Right atrium auricular region (tissue), 2 donors: Measurements from ENCODE around the gene FARS2. TPM values are rescaled to one million over a fixed set of nuclear protein-coding genes. Genes with fewer than 3 reads are reported as not detected.

Source experiments
- DNase-seq: peaks from one replicate; pipeline ENCODE4 v3.0.0-alpha.2; 2019; ENCODE audit warnings: low spot score
- H3K27ac ChIP-seq, 2 donors: fragments of 200-600 bp; sonication (generic); 1 replicate in 1 of 2; 2 replicates in 1 of 2; pipeline ENCODE4 v1.5.1; 2016 to 2019
- H3K27me3 ChIP-seq, 2 donors: fragments of 200-600 bp; sonication (generic); one replicate each; pipeline versions ENCODE4 v1.5.1 to v1.6.0; 2017 to 2019
- H3K36me3 ChIP-seq: fragments of 200-600 bp; sonication (generic); one replicate; pipeline ENCODE4 v1.5.1; 2016
- H3K4me1 ChIP-seq, 2 donors: fragments of 200-600 bp; sonication (generic); one replicate each; pipeline versions ENCODE4 v1.5.1 to v1.6.0; 2017 to 2019
- H3K4me3 ChIP-seq, 2 donors: fragments of 200-600 bp; sonication (generic); 1 replicate in 1 of 2; 2 replicates in 1 of 2; pipeline ENCODE4 v1.5.1; 2017 to 2019; ENCODE audit warnings: mild to moderate bottlenecking in 1 of 2, moderate library complexity in 1 of 2
- H3K9me3 ChIP-seq, 2 donors: fragments of 200-600 bp; sonication (generic); one replicate each; pipeline ENCODE4 v1.5.1; 2019
- total RNA-seq, 2 donors: library from RNA; depleted of rRNA; stranded (reverse); fragments of >200 nt; gene quantifications; one replicate each; pipeline ENCODE4 v1.1.0, GENCODE V29; 2016
- TF ChIP-seq, protein P1 (sequence below), 2 donors: fragments of 200-600 bp; sonication (generic); IDR thresholded peaks; one replicate each; pipeline ENCODE4 v1.5.1; 2019; ENCODE audit warnings: antibody characterized with exemption in 2 of 2

The FARS2 gene
- total RNA-seq, 2 donors from 2014 or later: 9.4 to 15.0 TPM

DNA sequence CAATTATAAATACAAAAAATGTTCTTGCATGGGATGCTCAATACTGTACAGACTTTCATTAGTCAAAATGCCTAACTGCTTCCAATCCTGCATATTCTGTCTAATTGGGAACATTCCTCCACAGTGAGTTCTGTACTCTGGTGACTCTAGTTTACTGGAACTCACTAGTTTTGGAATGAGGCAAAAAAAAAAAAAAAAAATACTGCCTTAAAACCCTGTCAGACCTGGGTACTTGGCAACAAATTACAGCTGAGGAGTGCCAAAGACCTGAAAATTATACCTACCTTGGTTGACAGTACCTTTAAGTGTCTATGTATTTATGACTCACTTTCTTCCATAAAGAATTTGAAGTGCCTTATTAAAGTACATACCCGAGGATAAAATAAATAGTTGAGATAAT is 276.7 kb downstream of the FARS2 start:
- Histone ChIP-seq H3K36me3 (no peaks in the 10 kb centered on the region), H3K4me3 (no peak overlapping the region), H3K4me1 (no peaks in the 10 kb centered on the region), H3K27me3 (no peaks in the 10 kb centered on the region), H3K9me3 (no peaks in the 10 kb centered on the region), H3K27ac (no peak overlapping the region)
- TF ChIP-seq, protein P1, sequence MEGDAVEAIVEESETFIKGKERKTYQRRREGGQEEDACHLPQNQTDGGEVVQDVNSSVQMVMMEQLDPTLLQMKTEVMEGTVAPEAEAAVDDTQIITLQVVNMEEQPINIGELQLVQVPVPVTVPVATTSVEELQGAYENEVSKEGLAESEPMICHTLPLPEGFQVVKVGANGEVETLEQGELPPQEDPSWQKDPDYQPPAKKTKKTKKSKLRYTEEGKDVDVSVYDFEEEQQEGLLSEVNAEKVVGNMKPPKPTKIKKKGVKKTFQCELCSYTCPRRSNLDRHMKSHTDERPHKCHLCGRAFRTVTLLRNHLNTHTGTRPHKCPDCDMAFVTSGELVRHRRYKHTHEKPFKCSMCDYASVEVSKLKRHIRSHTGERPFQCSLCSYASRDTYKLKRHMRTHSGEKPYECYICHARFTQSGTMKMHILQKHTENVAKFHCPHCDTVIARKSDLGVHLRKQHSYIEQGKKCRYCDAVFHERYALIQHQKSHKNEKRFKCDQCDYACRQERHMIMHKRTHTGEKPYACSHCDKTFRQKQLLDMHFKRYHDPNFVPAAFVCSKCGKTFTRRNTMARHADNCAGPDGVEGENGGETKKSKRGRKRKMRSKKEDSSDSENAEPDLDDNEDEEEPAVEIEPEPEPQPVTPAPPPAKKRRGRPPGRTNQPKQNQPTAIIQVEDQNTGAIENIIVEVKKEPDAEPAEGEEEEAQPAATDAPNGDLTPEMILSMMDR (IDR thresholded peaks at IDR 0.05): no peak
- DNase-seq: no peak

DNA sequence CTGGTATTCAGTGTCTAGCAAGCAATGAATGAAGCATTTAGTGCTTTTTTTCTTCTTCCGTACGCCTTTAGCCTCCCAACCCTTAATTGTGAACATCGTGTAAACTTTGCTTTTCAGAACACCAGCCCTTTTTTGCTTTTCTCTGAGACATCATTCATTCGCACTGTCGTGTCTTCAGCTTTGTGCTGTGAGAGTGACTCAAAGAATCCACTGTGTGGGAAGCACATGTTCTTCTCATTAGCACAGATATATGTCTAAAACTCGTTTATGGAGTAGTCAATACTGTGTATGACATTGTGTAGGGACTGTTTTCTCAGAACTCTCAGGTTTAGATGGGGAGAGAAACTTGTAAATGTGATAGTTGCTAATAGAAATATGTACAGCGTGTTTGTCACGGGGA is 279.1 kb downstream of the FARS2 start:
- Histone ChIP-seq H3K27me3 (no peaks in the 10 kb centered on the region), H3K27ac (no peak overlapping the region), H3K4me1 (no peaks in the 10 kb centered on the region), H3K4me3 (no peak overlapping the region), H3K36me3 (no peaks in the 10 kb centered on the region), H3K9me3 (no peaks in the 10 kb centered on the region)
- no peak for DNase-seq
- TF ChIP-seq, protein P1 (IDR thresholded peaks at IDR 0.05): no peak

DNA sequence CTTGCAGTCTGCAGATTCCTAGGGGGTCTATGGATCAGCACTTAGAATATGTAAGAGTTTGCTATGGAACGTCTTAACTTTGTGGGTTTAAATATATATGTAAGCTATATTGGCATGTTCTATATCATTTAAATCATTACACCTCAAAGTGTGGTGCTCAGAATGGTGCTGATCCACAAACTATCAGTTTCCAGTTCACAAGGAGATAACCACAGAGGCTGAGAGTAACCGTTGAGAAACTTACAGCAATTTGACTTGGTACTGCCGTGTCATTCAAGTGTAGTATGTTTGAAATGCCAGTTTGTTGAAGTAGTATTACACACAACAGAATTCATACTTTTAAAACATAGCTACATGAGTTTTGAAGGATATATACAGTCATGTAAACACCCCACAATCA is 279.7 kb downstream of the FARS2 start:
- H3K9me3 ChIP-seq: no peaks in the 10 kb centered on the region
- no peaks in the 10 kb centered on the region for H3K4me1 ChIP-seq
- TF ChIP-seq, protein P1 (IDR thresholded peaks at IDR 0.05): no peak
- no peak overlapping the region for H3K4me3 ChIP-seq
- no peak overlapping the region for H3K27ac ChIP-seq
- no peak for DNase-seq
- no peaks in the 10 kb centered on the region for H3K27me3 ChIP-seq
- H3K36me3 ChIP-seq: no peaks in the 10 kb centered on the region

DNA sequence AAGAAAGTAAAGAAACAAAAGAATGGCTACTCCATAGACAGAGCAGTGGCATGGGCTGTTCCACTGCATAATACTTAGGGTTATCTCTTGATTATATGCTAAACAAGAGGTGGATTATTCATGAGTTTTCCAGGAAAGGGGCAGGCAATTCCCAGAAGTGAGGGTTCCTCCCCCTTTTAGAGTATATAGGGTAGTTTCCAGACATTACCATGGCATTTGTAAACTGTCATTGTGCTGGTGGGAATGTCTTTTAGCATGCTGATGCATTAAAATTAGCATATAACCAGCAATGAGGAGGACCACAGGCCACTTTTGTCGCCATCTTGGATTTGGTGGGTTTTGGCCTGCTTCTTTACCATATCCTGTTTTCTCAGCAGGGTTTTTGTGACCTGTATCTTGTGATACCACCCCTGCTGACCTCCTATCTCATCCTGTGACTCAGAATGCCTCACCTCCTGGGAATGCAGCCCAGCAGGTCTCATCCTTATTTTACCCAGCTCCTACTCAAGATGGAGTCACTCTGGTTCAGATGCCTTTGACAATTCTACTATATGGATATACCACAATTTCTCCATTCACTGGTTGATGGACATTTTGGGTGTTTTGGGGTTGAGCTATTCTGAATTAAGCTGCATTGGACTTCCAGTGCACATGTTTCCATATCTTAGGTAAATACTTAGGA is 280.6 kb downstream of the FARS2 start:
- H3K27me3 ChIP-seq: no peaks in the 10 kb centered on the region
- no peaks in the 10 kb centered on the region for H3K36me3 ChIP-seq
- TF ChIP-seq, protein P1 (IDR thresholded peaks at IDR 0.05): no peak
- H3K9me3 ChIP-seq: no peaks in the 10 kb centered on the region
- H3K27ac ChIP-seq: no peak overlapping the region
- H3K4me1 ChIP-seq: no peaks in the 10 kb centered on the region
- no peak for DNase-seq
- no peak overlapping the region for H3K4me3 ChIP-seq

DNA sequence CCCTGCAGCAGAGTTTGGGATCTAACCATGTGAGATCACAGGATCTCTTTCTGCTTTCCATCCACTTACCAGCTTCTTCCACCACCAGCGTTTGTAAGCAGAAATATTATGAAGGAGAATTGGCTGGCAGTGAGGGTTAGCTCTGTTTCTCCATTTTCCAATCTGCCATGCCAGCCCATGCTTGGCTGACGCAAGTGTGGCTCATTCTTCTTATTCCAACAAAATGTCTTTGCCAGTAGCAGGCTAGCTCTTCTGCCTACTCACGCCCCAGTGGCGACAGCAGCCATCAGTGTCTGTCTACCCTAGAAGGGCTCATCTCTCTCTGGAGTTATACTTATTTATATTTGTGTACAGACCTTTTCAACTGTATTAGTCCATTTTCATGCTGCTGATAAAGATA is 286.2 kb downstream of the FARS2 start:
- DNase-seq: no peak
- Histone ChIP-seq H3K36me3 (no peaks in the 10 kb centered on the region), H3K4me3 (no peak overlapping the region), H3K9me3 (peaks cover 0 to 15% of the 10 kb centered on the region in 2 donors), H3K27ac (no peak overlapping the region), H3K27me3 (no peaks in the 10 kb centered on the region), H3K4me1 (no peaks in the 10 kb centered on the region)
- TF ChIP-seq, protein P1 (IDR thresholded peaks at IDR 0.05): no peak

DNA sequence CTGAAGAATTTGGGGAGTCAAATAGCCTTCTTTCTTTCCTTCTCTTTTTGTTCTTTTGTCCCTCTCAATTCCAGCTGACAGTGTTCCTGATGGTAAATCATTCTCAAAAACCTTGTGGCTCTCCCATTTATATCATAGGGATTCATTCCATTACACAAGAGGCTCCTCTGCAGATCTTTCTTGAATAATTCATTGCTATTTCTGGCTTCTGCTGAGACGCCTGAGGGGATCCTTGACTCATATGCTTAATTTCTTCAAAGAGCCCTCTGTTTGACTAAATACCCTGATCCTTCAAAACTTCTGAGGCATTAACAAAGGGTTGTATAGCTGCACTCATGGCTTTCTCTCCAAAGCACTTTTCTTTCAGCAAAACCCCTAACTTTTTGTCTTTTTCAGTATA is 289.3 kb downstream of the FARS2 start:
- no peak for DNase-seq
- Histone ChIP-seq H3K27ac (no peak overlapping the region), H3K4me3 (no peak overlapping the region), H3K4me1 (no peaks in the 10 kb centered on the region), H3K36me3 (no peaks in the 10 kb centered on the region), H3K27me3 (no peaks in the 10 kb centered on the region), H3K9me3 (peaks cover 0 to 15% of the 10 kb centered on the region in 2 donors)
- TF ChIP-seq, protein P1 (IDR thresholded peaks at IDR 0.05): no peak
